HG03460 (cell line): Measurements from ENCODE around the gene PDCD6IP.
A peak's percentile ranks its signal among the peaks of the same experiment; 100 is the strongest.
"Not testable (repeated sequence)": the region's sequence is repeated elsewhere in the genome, so short reads cannot be mapped to it uniquely, and the experiment has no call there.

Experiments used
- ATAC-seq: cut with Tn5 transposase; IDR thresholded peaks from one replicate; pipeline ENCODE4 v1.9.1; 2021; ENCODE audit not compliant: unreplicated experiment

The PDCD6IP gene

GRCh38 chr3:33791477-33792166, 6.8 kb upstream of the PDCD6IP start:
- no peak for ATAC-seq

- no peak for ATAC-seq
Measured at GRCh38 chr3:33792167-33792892, 6.1 kb upstream of the PDCD6IP start.

- ATAC-seq = no peak
Measured at GRCh38 chr3:33795131-33795530, 3.3 kb upstream of the PDCD6IP start.

GRCh38 chr3:33795856-33796536, 2.4 kb upstream of the PDCD6IP start:
- ATAC-seq = no peak

- ATAC-seq = peak; percentile 43
Measured at GRCh38 chr3:33798113-33798417, 365 bp upstream of the PDCD6IP start.

- no peak for ATAC-seq
Measured at GRCh38 chr3:33799202-33799551, 747 bp downstream of the PDCD6IP start.

GRCh38 chr3:33803252-33803651, 4.8 kb downstream of the PDCD6IP start:
- no peak for ATAC-seq

GRCh38 chr3:33803894-33804526, 5.6 kb downstream of the PDCD6IP start:
- ATAC-seq = no peak

GRCh38 chr3:33807191-33807590, 8.8 kb downstream of the PDCD6IP start:
- no peak for ATAC-seq

- no peak for ATAC-seq
Measured at GRCh38 chr3:33808559-33808958, 10.1 kb downstream of the PDCD6IP start.

GRCh38 chr3:33810545-33810944, 12.1 kb downstream of the PDCD6IP start:
- no peak for ATAC-seq

- no peak for ATAC-seq
Measured at GRCh38 chr3:33821989-33822388, 23.6 kb downstream of the PDCD6IP start.

- no peak for ATAC-seq
Measured at GRCh38 chr3:33823821-33824220, 25.4 kb downstream of the PDCD6IP start.

- ATAC-seq = no peak
Measured at GRCh38 chr3:33825111-33825510, 26.7 kb downstream of the PDCD6IP start.

- no peak for ATAC-seq
Measured at GRCh38 chr3:33826206-33826605, 27.8 kb downstream of the PDCD6IP start.

GRCh38 chr3:33826688-33827087, 28.3 kb downstream of the PDCD6IP start:
- no peak for ATAC-seq

GRCh38 chr3:33829720-33830119, 31.3 kb downstream of the PDCD6IP start:
- ATAC-seq = no peak

- ATAC-seq = no peak
Measured at GRCh38 chr3:33831053-33831452, 32.6 kb downstream of the PDCD6IP start.

- ATAC-seq = peak; percentile 7
Measured at GRCh38 chr3:33833408-33834095, 35.1 kb downstream of the PDCD6IP start.

GRCh38 chr3:33834096-33834453, 35.6 kb downstream of the PDCD6IP start:
- peak; percentile 53 for ATAC-seq

GRCh38 chr3:33837182-33837581, 38.8 kb downstream of the PDCD6IP start:
- not testable (repeated sequence) for ATAC-seq
